Sigmoid colon (tissue), 3 donors: ENCODE data around the gene NLN.

Source experiments
- CTCF ChIP-seq, 4 experiments: fragments of 450-650 bp in 3 of 4; fragments of 200-600 bp in 1 of 4; IDR thresholded peaks; one replicate each; pipeline ENCODE4 v1.5.1; 2016 to 2019; ENCODE audit warnings: antibody characterized with exemption in 4 of 4, mild to moderate bottlenecking in 3 of 4, moderate library complexity in 2 of 4
- POLR2A ChIP-seq, 2 donors: fragments of 450-650 bp; IDR thresholded peaks; one replicate each; pipeline ENCODE4 v1.6.1; 2016; ENCODE audit warnings: antibody characterized with exemption in 2 of 2, mild to moderate bottlenecking in 2 of 2, moderate library complexity in 2 of 2

- TF ChIP-seq CTCF (IDR thresholded peaks at IDR 0.05) (no peak), POLR2A (IDR thresholded peaks at IDR 0.05) (no peak)
Measured at GRCh38 chr5:65876496-65876895, 154.5 kb downstream of the NLN start.
